GM10266 (cell line): Measurements from ENCODE around the gene RAB38.

Experiments used
- DNase-seq: peaks from one replicate; pipeline ENCODE4 v3.0.0; 2012; ENCODE audit errors: extremely low spot score
- TF ChIP-seq, protein P1 (sequence below): IDR thresholded peaks from 2 replicates; pipeline ENCODE4 v1.5.1; 2012; ENCODE audit warnings: mild to moderate bottlenecking, low read depth; ENCODE audit not compliant: control insufficient read depth, insufficient read depth; ENCODE audit errors: missing control alignments

RAB38 gene

GRCh38 chr11:88202498-88202897 lies 27.3 kb upstream of the RAB38 start:
- DNase-seq, result no peak
- TF ChIP-seq, protein P1, sequence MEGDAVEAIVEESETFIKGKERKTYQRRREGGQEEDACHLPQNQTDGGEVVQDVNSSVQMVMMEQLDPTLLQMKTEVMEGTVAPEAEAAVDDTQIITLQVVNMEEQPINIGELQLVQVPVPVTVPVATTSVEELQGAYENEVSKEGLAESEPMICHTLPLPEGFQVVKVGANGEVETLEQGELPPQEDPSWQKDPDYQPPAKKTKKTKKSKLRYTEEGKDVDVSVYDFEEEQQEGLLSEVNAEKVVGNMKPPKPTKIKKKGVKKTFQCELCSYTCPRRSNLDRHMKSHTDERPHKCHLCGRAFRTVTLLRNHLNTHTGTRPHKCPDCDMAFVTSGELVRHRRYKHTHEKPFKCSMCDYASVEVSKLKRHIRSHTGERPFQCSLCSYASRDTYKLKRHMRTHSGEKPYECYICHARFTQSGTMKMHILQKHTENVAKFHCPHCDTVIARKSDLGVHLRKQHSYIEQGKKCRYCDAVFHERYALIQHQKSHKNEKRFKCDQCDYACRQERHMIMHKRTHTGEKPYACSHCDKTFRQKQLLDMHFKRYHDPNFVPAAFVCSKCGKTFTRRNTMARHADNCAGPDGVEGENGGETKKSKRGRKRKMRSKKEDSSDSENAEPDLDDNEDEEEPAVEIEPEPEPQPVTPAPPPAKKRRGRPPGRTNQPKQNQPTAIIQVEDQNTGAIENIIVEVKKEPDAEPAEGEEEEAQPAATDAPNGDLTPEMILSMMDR, result no peak

DNA sequence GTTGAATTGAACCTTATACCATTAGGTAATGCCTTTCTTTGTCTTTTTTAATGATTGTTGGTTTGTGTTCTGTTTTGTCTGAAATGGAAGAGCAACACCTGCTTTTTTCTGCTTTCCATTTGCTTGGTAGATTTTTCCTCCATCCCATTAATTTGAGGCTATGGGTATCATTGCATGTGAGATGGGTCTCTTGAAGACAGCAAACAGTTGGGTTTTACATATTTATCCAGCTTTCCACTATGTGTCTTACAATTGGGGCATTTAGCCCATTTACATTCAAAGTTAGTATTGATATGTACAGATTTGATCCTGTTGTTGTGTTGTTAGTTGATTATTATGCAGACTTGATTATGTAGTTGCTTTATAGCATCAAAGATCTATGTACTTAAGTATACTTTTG lies 21.1 kb upstream of the RAB38 start:
- DNase-seq, result no peak
- TF ChIP-seq, protein P1, result no peak

DNA sequence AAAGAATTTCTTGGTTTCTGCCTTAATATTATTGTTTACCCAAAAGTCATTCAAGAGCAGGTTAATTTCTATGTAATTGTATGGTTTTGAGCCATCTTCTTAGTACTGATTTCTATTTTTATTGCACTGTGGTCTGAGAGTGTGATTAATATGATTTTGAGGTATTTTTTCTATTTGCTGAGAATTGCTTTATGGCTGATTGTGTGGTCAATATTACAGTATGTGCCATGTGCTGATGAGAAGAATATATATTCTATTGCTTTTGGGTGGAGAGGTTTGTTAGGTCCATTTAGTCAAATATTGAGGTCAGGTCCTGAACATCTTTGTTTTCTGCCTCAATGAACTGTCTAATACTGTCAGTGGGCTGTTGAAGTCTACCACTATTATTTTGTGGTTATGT lies 20.7 kb upstream of the RAB38 start:
- TF ChIP-seq, protein P1, result no peak
- no peak for DNase-seq

DNA sequence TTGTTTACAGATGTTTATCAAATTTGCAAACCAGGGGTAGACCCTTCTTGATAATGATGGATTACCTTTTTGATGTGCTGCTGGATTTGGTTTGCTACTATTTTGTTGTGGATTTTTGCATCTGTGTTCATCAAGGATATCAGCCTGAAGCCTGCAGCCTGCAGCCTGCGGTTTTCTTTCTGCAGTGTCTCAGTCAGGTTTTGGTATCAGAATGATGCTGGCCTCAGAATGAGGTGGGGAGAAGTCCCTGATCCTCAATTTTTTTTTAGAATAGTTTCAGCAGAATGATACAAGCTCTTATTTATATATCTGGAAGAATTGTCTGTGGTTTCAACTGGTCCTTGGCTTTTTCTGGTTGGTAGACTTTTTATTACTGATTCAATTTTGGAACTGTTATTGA lies 19.7 kb upstream of the RAB38 start:
- DNase-seq, result no peak
- TF ChIP-seq, protein P1, result no peak

DNA sequence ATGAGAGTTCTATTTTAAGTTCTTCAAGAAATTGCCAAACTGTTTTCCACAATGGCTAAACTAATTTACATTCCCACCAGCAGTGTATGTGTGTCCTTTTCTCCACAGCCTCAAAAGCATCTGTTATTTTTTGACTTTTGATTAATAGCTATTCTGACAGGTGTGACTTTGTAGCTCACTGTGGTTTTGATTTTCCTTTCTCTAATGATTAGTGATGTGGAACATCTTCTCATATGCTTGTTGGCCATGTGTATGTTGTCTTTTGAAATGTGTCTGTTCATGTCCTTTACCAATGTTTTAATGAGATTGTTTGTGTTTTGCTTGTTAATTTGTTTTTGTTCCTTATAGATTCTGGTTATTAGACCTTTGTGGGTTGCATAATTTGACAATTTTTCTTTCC lies 18.0 kb upstream of the RAB38 start:
- DNase-seq, result no peak
- TF ChIP-seq, protein P1, result no peak

DNA sequence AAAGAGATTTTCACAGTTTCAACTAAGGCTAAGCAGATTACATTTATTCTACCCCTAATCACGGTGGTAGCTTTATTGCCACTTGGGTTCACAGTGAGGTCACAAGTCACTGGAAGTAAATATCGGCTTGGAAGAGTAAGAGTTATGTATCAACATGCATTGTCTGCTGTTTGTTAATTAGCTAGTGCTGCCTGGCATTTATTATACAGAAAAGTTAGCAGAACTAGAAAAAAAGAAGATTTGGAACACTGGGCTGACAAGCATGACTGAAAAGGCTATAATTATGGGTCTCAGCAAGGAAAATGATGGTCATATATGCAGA lies 13.7 kb upstream of the RAB38 start:
- no peak for DNase-seq
- TF ChIP-seq, protein P1, result no peak

- no peak for DNase-seq
- TF ChIP-seq, protein P1, result no peak
Measured at GRCh38 chr11:88188251-88188931, 13.1 kb upstream of the RAB38 start.
